Measurements from ENCODE around the gene ANKHD1. TPM values are rescaled to one million over a fixed set of nuclear protein-coding genes. Genes with fewer than 3 reads are reported as not detected.

ANKHD1 gene
- total RNA-seq, 3 donors from 2014 or later = 133 to 196 (median 158) TPM

DNA sequence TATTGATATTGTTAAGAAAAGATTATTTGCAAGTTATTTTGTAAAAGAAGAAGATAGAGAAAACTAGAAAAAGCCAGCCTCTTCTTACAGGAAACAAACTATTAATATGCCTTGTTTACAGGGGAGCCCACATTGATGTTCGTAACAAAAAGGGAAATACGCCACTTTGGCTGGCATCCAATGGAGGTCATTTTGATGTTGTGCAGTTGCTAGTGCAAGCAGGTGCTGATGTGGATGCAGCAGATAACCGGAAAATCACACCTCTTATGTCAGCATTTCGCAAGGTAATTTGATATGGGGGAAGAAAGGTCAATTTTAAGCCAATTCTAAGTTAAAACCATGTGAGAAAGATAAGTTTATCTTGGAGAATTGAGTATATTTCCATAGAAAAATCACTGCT, 108.3 kb downstream of the ANKHD1 start:
- no peak overlapping the region for H3K4me3 ChIP-seq
- H3K9me3 ChIP-seq = no peaks in the 10 kb centered on the region
- H3K4me1 ChIP-seq = no peaks in the 10 kb centered on the region
- intact Hi-C loops (cut with DNase I; ENCODE audit: low total_unique reads) = no loop called here
- H3K27ac ChIP-seq = no peak overlapping the region
- H3K27me3 ChIP-seq = no peaks in the 10 kb centered on the region
- no peak for TF ChIP-seq POLR2A (IDR thresholded peaks at IDR 0.05)
- TF ChIP-seq POLR2AphosphoS5 (IDR thresholded peaks at IDR 0.05) = no peak
- TF ChIP-seq, protein P1, sequence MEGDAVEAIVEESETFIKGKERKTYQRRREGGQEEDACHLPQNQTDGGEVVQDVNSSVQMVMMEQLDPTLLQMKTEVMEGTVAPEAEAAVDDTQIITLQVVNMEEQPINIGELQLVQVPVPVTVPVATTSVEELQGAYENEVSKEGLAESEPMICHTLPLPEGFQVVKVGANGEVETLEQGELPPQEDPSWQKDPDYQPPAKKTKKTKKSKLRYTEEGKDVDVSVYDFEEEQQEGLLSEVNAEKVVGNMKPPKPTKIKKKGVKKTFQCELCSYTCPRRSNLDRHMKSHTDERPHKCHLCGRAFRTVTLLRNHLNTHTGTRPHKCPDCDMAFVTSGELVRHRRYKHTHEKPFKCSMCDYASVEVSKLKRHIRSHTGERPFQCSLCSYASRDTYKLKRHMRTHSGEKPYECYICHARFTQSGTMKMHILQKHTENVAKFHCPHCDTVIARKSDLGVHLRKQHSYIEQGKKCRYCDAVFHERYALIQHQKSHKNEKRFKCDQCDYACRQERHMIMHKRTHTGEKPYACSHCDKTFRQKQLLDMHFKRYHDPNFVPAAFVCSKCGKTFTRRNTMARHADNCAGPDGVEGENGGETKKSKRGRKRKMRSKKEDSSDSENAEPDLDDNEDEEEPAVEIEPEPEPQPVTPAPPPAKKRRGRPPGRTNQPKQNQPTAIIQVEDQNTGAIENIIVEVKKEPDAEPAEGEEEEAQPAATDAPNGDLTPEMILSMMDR (IDR thresholded peaks at IDR 0.05) = no peak
- peaks cover 20% of the 10 kb centered on the region for H3K36me3 ChIP-seq
- no peak for DNase-seq (ENCODE audit: low spot score in 2 of 2)

DNA sequence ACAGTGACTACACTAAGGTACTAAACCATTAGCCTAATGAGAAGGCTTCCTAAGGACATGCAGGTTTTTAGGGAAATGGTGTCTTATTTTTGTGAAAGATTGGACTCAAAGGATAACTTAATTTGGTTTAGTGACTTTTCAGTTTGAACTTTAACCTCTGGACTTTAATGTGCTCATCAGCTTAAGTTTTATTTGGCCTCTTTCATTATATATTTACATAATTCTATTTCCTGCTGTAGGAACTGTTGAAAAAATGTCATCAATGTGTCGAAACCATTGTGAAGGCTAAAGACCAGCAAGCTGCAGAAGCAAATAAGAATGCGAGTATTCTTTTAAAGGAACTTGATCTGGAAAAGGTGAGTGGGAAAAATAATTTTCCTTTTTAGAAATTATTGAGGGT, 111.5 kb downstream of the ANKHD1 start:
- Histone ChIP-seq H3K4me3 (no peak overlapping the region), H3K27me3 (no peaks in the 10 kb centered on the region), H3K9me3 (no peaks in the 10 kb centered on the region), H3K27ac (no peak overlapping the region), H3K36me3 (peaks cover 3% of the 10 kb centered on the region), H3K4me1 (no peaks in the 10 kb centered on the region)
- intact Hi-C loops (cut with DNase I; ENCODE audit: low total_unique reads) = no loop called here
- no peak for DNase-seq (ENCODE audit: low spot score in 2 of 2)
- TF ChIP-seq, protein P1 (IDR thresholded peaks at IDR 0.05) = no peak
- TF ChIP-seq POLR2A (IDR thresholded peaks at IDR 0.05) = no peak
- no peak for TF ChIP-seq POLR2AphosphoS5 (IDR thresholded peaks at IDR 0.05)

DNA sequence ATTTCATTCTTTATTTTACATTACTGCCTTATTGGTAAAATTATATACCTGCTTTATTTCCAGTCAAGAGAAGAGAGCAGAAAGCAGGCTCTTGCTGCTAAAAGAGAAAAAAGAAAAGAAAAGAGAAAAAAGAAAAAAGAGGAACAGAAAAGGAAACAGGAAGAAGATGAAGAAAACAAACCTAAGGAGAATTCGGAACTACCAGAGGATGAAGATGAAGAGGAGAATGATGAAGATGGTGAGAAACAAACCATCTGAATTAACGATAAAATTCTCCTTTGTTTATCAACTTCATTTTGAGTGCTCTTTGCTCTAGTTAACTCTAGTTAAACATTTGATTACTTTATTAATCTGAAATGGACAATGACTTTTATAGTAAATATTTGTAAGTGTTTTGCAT, 122.4 kb downstream of the ANKHD1 start:
- no peak for DNase-seq (ENCODE audit: low spot score in 2 of 2)
- no peak for TF ChIP-seq POLR2A (IDR thresholded peaks at IDR 0.05)
- no peak for TF ChIP-seq POLR2AphosphoS5 (IDR thresholded peaks at IDR 0.05)
- TF ChIP-seq, protein P1 (IDR thresholded peaks at IDR 0.05) = no peak
- Histone ChIP-seq H3K9me3 (no peaks in the 10 kb centered on the region), H3K4me3 (no peak overlapping the region), H3K4me1 (no peaks in the 10 kb centered on the region), H3K36me3 (peaks cover 3% of the 10 kb centered on the region), H3K27ac (no peak overlapping the region), H3K27me3 (no peaks in the 10 kb centered on the region)
- intact Hi-C loops (cut with DNase I; ENCODE audit: low total_unique reads) = no loop called here

DNA sequence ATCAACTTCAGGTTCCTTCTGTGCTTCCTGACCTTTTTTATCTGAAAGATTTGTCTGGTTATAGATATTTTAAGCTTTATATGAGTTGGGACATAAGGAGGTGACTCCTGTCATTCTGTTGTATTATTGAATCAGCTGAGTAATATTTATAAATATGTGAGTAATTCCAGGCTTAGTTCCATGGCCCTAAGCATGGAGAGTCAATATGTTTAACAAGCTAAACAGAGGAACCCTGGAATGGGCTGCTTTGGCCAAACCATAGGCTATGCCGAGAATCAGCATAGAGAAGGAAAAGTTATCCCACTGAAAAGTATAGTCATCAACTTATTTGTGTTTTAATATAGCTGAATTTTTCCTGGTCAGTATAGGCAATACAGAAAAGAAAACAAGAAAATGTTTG, 138.6 kb downstream of the ANKHD1 start:
- intact Hi-C loops (cut with DNase I; ENCODE audit: low total_unique reads) = no loop called here
- no peak overlapping the region for H3K27ac ChIP-seq
- no peaks in the 10 kb centered on the region for H3K36me3 ChIP-seq

DNA sequence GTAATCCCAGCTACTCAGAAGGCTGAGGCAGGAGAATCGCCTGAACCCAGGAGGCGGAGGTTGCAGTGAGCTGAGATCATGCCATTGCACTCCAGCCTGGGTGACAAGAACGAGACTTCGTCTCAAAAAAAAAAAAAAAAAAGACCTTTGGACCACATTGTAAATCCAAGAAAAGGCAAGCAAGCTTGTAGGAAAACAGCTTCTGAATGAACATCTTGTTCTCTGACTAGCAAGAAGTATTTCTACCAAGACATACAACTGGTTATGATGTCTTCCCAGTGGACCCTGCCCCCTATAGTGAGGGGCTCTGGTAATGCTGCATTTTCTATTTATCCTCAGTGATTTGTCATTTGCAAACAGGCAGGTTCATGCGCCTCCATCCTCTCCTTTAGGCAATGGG, 141.3 kb downstream of the ANKHD1 start:
- Histone ChIP-seq H3K36me3 (no peaks in the 10 kb centered on the region), H3K4me3 (no peak overlapping the region), H3K27me3 (no peaks in the 10 kb centered on the region), H3K4me1 (peaks cover 0 to 6% of the 10 kb centered on the region in 2 donors), H3K9me3 (no peaks in the 10 kb centered on the region), H3K27ac (no peak overlapping the region)
- intact Hi-C loops (cut with DNase I; ENCODE audit: low total_unique reads) = no loop called here
- TF ChIP-seq, protein P1 (IDR thresholded peaks at IDR 0.05) = no peak
- TF ChIP-seq POLR2AphosphoS5 (IDR thresholded peaks at IDR 0.05) (no peak), POLR2A (IDR thresholded peaks at IDR 0.05) (no peak)
- DNase-seq (ENCODE audit: low spot score in 2 of 2) = no peak

More for the DNA sequence above, 138.6 kb downstream of the ANKHD1 start:
- Histone ChIP-seq H3K4me3 (no peak overlapping the region), H3K9me3 (no peaks in the 10 kb centered on the region), H3K27me3 (no peaks in the 10 kb centered on the region), H3K4me1 (no peaks in the 10 kb centered on the region)
- TF ChIP-seq POLR2AphosphoS5 (IDR thresholded peaks at IDR 0.05) (no peak), POLR2A (IDR thresholded peaks at IDR 0.05) (no peak)
- TF ChIP-seq, protein P1 (IDR thresholded peaks at IDR 0.05) = no peak
- no peak for DNase-seq (ENCODE audit: low spot score in 2 of 2)

Data from breast epithelium (tissue), 4 donors.